Glutamatergic neuron (in vitro differentiated cells): ENCODE data around the gene GAB2. TPM values are rescaled to one million over a fixed set of nuclear protein-coding genes. Genes with fewer than 3 reads are reported as not detected.
A peak's percentile ranks its signal among the peaks of the same experiment; 100 is the strongest.

ENCODE experiments used
- DNase-seq: peaks from one replicate; pipeline ENCODE4 v3.0.0; 2022
- H3K27ac Mint-ChIP-seq: one replicate; pipeline ENCODE4 v1.8.0; 2020; ENCODE audit warnings: mild to moderate bottlenecking, mixed read lengths, inconsistent platforms; ENCODE audit not compliant: unreplicated experiment
- H3K27me3 Mint-ChIP-seq: one replicate; pipeline ENCODE4 v1.8.0; 2020; ENCODE audit warnings: mild to moderate bottlenecking, moderate library complexity, mixed read lengths, inconsistent platforms; ENCODE audit not compliant: unreplicated experiment
- H3K36me3 Mint-ChIP-seq: one replicate; pipeline ENCODE4 v1.8.0; 2020; ENCODE audit warnings: mild to moderate bottlenecking, mixed read lengths, inconsistent platforms; ENCODE audit not compliant: unreplicated experiment
- H3K4me1 Mint-ChIP-seq: one replicate; pipeline ENCODE4 v1.8.0; 2020; ENCODE audit warnings: mild to moderate bottlenecking, low read depth, mixed read lengths, inconsistent platforms; ENCODE audit not compliant: unreplicated experiment
- H3K4me3 Mint-ChIP-seq: one replicate; pipeline ENCODE4 v1.8.0; 2020; ENCODE audit warnings: mild to moderate bottlenecking, mixed read lengths, inconsistent platforms; ENCODE audit not compliant: unreplicated experiment
- H3K9me3 Mint-ChIP-seq: one replicate; pipeline ENCODE4 v1.8.0; 2020; ENCODE audit warnings: mild to moderate bottlenecking, moderate library complexity, mixed read lengths, inconsistent platforms; ENCODE audit not compliant: unreplicated experiment
- CTCF ChIP-seq: fragments of 200-600 bp; sonication (generic); IDR thresholded peaks from one replicate; pipeline ENCODE4 v1.5.0; 2021; ENCODE audit not compliant: partially characterized antibody, unreplicated experiment
- total RNA-seq: library from RNA; stranded (reverse); fragmentation: NEBNext Ultra II Directional; extraction: Animal tissue kit (Norgen Biotek cat#: 25700); gene quantifications from one replicate; pipeline ENCODE4 v1.2.1, GENCODE V29; 2021; ENCODE audit not compliant: unreplicated experiment

The GAB2 gene
- total RNA-seq, 1 donor from 2014 or later, result 87.9 TPM

- peaks cover 8% of the 10 kb centered on the region for H3K27me3 Mint-ChIP-seq
- H3K4me3 Mint-ChIP-seq, result peak overlapping the region; percentile 92
- TF ChIP-seq CTCF, result no peak
- H3K36me3 Mint-ChIP-seq, result no peaks in the 10 kb centered on the region
- peaks cover 10% of the 10 kb centered on the region for H3K9me3 Mint-ChIP-seq
- peak overlapping the region; percentile 94 for H3K27ac Mint-ChIP-seq
- H3K4me1 Mint-ChIP-seq, result peaks cover 33% of the 10 kb centered on the region
- no peak for DNase-seq
These were observed 1.1 kb upstream of the GAB2 start for GRCh38 chr11:78418584-78419211.

GRCh38 chr11:78417888-78418583 lies 416 bp upstream of the GAB2 start:
- peak; percentile 92 for DNase-seq
- peaks cover 10% of the 10 kb centered on the region for H3K9me3 Mint-ChIP-seq
- H3K36me3 Mint-ChIP-seq, result no peaks in the 10 kb centered on the region
- H3K27me3 Mint-ChIP-seq, result peaks cover 8% of the 10 kb centered on the region
- H3K4me1 Mint-ChIP-seq, result peaks cover 33% of the 10 kb centered on the region
- no peak for TF ChIP-seq CTCF
- peak overlapping the region; percentile 92 for H3K4me3 Mint-ChIP-seq
- peak overlapping the region; percentile 94 for H3K27ac Mint-ChIP-seq

- TF ChIP-seq CTCF, result peak; percentile 73
- DNase-seq, result peak; percentile 88
- H3K27ac Mint-ChIP-seq, result peak overlapping the region; percentile 54
- peaks cover 30% of the 10 kb centered on the region for H3K4me1 Mint-ChIP-seq
- peaks cover under 1% of the 10 kb centered on the region for H3K36me3 Mint-ChIP-seq
- H3K4me3 Mint-ChIP-seq, result peak overlapping the region; percentile 94
- H3K9me3 Mint-ChIP-seq, result peaks cover 12% of the 10 kb centered on the region
- peaks cover 10% of the 10 kb centered on the region for H3K27me3 Mint-ChIP-seq
These were observed 1.1 kb downstream of the GAB2 start for GRCh38 chr11:78416285-78417174.

- peaks cover 9% of the 10 kb centered on the region for H3K27me3 Mint-ChIP-seq
- H3K27ac Mint-ChIP-seq, result no peak overlapping the region
- peaks cover 10% of the 10 kb centered on the region for H3K9me3 Mint-ChIP-seq
- peaks cover 25% of the 10 kb centered on the region for H3K4me1 Mint-ChIP-seq
- no peak for DNase-seq
- H3K36me3 Mint-ChIP-seq, result peaks cover 5% of the 10 kb centered on the region
- no peak for TF ChIP-seq CTCF
- peak overlapping the region; percentile 94 for H3K4me3 Mint-ChIP-seq
These were observed 2.3 kb downstream of the GAB2 start for GRCh38 chr11:78415338-78415737.
